GM12875 (cell line): ENCODE data around the gene GATA3.
"Not testable (repeated sequence)": the region's sequence is repeated elsewhere in the genome, so short reads cannot be mapped to it uniquely, and the experiment has no call there.

ENCODE experiments used
- H3K4me3 ChIP-seq: one replicate; pipeline ENCODE4 v1.5.1; 2011; ENCODE audit warnings: low read depth, low read length, control low read depth
- TF ChIP-seq, protein P1 (sequence below): IDR thresholded peaks from 2 replicates; pipeline ENCODE4 v1.5.1; 2011; ENCODE audit warnings: low read depth, mild to moderate bottlenecking, control low read depth, inconsistent platforms, low read length, moderate library complexity, borderline replicate concordance; ENCODE audit not compliant: insufficient read depth

Gene GATA3

DNA sequence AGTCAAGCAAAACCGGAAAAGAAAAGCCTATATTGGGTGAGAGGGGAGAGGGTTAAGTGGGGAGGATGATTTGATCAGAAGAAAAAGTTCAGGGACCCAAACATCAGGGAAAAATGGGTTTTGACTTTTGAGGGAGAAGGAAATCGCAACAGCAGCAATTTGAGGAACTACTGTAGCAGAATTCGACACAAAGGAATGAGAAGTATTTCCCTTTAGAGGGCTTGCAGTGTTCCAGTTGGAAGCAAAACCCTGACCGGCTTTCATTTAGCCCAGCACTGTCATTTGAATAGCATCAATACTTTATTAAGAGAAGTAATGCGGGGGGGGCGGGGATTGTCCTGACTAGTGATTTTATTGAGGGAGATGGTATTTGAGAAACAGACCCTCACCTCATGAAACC, 37.2 kb upstream of the GATA3 start:
- no peak overlapping the region for H3K4me3 ChIP-seq
- TF ChIP-seq, protein P1, sequence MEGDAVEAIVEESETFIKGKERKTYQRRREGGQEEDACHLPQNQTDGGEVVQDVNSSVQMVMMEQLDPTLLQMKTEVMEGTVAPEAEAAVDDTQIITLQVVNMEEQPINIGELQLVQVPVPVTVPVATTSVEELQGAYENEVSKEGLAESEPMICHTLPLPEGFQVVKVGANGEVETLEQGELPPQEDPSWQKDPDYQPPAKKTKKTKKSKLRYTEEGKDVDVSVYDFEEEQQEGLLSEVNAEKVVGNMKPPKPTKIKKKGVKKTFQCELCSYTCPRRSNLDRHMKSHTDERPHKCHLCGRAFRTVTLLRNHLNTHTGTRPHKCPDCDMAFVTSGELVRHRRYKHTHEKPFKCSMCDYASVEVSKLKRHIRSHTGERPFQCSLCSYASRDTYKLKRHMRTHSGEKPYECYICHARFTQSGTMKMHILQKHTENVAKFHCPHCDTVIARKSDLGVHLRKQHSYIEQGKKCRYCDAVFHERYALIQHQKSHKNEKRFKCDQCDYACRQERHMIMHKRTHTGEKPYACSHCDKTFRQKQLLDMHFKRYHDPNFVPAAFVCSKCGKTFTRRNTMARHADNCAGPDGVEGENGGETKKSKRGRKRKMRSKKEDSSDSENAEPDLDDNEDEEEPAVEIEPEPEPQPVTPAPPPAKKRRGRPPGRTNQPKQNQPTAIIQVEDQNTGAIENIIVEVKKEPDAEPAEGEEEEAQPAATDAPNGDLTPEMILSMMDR = no peak

DNA sequence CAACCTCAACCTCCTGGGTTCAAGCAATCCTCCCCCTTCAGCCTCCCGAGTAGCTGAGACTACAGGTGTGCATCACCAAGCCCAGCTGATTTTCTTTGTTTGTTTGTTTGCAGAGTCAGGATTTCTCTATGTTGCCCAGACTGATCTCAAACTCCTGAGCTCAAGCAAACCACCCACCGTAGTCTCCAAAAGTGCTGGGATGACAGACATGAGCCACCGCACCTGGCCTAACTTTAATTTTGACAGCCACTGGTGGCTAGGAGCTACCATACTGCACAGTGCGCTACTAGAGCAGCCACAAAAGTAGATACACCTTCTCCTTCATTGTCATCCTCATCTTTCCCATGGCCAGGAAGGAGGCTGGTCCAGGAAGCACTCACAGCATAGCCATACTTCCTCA, 31.2 kb upstream of the GATA3 start:
- H3K4me3 ChIP-seq = no peak overlapping the region
- TF ChIP-seq, protein P1 = no peak

DNA sequence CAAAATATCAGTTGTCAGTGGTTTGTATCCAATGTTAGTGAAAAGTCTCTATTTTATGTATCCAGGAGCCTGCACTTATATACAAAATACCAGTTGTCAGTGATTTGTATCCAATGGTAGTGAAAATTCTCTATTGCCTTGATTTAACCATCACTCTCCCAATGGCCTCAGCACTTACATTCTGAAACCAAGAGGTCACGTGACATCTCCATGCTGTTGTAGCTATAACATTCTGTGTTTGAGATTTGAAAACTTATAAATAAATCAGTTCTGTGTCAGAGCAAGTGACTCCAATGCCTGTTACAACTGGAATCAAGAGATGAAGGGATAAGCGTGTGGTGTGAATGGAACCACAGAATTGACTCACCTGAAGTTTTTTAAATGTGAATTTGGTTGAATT, 30.6 kb upstream of the GATA3 start:
- TF ChIP-seq, protein P1 = no peak
- no peak overlapping the region for H3K4me3 ChIP-seq

DNA sequence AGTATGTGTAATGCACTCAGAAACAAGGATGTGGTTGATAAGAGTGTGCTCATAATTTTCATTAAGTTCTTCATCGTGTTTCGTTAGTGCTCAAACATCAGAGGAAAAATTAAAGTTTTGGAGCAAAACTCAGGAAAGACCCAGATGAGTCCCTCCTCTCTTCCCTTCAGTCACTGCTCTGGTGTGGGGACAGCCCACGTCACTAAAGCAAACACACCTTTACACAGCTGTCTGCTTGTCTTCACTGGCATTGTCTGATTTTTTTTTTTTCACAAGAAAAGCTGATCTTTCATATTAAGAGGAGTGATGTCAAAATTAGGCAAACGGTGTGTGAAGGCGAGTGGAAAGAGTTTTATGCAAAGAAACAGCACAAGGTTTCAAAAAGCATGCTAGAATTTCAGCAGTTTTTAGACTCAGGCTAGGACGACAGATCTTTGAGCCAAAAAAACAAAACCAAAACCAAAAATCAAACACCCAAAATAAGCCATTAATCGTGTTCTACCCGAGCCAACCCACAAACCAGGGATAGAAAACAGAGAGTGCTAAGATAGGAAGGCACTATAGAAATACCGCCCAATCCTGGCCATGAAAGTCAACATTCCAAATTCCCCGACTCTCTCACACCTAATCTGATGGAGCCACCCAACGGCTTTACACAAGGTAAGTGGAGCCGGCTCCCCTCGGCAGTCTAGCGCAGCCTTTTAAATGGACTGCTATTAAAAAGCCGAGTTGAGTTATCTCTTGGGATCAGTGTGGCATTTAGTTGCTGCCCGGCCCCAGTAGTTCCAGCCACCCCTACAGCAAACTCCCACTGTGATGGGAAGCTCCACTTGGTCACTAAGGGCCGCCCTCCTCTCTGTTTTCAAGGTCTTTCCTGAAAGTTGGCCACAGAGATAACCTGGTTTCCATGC, 27.9 kb upstream of the GATA3 start:
- H3K4me3 ChIP-seq = peak overlapping the region; percentile 21
- TF ChIP-seq, protein P1 = no peak

DNA sequence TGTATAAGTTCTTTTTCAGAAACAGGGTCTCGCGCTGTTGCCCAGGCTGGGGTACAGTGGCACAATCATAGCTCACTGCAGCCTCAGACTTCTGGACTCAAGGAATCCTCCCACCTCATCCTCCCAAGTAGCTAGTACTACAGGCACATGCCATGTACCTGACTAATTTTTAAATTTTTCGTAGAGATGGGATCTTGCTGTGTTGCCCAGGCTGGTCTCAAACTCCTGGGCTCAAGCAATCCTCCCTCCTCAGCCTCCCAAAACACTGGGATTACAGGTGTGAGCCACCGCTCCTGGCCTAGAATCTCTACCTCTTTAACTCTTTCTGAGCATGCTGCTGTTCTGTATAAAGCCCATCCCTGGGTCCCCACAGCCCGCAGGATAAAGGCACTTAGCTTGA, 23.3 kb upstream of the GATA3 start:
- not testable (repeated sequence) for H3K4me3 ChIP-seq

DNA sequence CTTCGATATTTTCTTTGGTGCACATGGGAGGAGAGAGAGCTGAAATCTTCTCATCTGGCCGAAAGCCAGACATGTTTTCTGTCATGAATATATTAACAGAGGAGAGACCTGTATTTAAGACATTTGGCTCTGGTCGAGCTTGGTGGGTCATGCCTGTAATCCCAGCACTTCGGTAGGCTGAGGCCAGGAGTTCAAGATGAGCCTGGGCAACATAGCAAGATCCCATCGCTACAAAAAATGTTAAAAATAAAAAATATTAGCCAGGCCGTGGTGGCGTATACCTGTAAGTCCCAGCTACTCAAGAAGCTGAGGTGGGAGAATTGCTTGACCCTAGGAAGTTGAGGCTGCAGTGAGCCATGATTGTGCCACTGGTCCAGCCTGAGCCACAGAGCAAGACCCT, 21.9 kb upstream of the GATA3 start:
- H3K4me3 ChIP-seq = no peak overlapping the region
- TF ChIP-seq, protein P1 = no peak

DNA sequence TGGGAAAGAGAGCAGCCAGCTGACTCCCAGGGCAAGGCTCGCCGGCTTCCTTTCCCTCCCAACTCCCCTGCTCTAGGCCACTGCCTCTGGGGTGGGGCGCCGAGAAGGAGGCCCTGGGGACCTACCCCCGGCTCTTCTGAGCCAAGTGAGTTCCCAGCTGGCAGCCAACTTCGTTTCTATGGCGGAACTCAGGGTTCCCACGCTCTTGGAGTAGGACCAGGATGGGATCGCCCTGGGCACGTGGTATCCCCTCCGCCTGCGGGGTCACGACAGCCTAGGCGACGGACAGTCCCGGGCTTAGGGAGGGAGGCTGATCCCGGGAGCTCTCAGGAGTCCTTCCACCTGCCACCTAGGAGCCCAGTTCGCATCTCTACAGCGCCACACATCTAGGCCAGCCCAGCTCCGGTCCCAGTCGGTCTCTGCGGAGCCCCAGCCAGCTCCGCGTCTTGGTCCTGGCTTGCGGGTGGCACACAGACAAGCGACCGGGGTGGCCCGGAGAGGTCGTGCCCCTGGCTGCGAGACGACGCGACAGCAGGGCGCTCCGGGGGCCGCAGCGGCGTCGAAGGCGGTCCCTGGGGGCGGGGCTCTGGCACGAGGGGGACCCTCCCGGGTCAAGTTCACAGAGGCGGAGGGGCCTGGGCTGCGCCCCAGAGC, 20.5 kb upstream of the GATA3 start:
- TF ChIP-seq, protein P1 = no peak
- no peak overlapping the region for H3K4me3 ChIP-seq
